HG03039 (cell line): ENCODE results near the gene DAGLA.

ENCODE experiments used
- ATAC-seq: cut with Tn5 transposase; IDR thresholded peaks from one replicate; pipeline ENCODE4 v1.9.1; 2021; ENCODE audit warnings: mild to moderate bottlenecking, moderate library complexity; ENCODE audit not compliant: unreplicated experiment

Gene DAGLA

GRCh38 chr11:61793083-61793828 is 113.1 kb downstream of the DAGLA start:
- peak; percentile 3 for ATAC-seq

DNA sequence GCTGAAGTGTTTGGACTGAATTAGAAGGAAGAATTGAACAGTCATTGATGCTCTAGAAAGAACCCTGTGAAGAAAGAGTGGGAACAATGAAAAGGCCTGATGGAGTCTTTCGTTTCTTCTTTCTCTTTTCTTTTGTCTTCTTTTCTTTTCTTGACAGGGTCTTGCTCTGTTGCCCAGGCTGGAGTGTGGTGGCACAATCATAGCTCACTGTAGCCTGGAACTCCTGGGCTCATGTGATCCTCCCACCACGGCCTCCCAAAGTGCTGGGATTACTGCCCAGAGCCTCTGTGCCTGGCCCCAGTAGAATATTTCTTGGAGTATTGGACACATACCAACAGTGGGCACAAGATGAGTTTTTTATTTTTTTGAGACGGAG is 113.6 kb downstream of the DAGLA start:
- ATAC-seq: no peak

- ATAC-seq: no peak
These were observed 114.4 kb downstream of the DAGLA start for GRCh38 chr11:61794579-61794978.

GRCh38 chr11:61795459-61795858 is 115.3 kb downstream of the DAGLA start:
- no peak for ATAC-seq

- ATAC-seq: no peak
These were observed 115.8 kb downstream of the DAGLA start for GRCh38 chr11:61795876-61796526.
